ENCODE data around the gene HMCES.

Gene HMCES, protein sequence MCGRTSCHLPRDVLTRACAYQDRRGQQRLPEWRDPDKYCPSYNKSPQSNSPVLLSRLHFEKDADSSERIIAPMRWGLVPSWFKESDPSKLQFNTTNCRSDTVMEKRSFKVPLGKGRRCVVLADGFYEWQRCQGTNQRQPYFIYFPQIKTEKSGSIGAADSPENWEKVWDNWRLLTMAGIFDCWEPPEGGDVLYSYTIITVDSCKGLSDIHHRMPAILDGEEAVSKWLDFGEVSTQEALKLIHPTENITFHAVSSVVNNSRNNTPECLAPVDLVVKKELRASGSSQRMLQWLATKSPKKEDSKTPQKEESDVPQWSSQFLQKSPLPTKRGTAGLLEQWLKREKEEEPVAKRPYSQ

DNA sequence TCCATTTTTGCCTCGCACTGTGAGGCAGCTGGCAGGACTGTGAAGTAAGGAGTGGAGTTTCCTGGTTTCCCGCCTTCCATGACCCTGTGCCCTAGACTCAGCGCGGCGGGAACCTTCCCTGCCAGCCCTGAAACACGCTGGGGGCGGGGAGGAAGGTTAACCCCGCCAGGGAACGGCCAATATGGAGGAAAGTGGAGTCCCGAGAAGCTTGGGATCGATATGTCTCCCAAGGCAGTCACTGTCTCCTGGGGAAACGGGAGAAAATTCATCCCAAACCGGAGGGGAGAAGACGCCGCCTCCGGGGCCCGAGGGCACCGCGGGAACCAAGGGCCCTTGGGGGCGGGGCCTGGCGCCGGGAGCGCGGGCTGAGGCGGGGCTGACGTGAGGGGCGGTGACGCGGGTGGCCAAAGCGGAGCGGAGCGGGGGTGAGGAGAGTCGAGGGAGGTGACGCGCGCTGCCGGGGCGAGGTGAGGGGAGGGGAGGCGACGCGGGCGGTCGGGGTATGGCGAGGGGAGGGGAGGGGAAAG, at the start of gene HMCES:
HMCES (plus strand) TSS at position 432 of the 527 bp plus-strand sequence. CDS start 863 bp downstream, outside the sequence.
- H3K36me3 ChIP-seq (ENCODE audit: insufficient read depth, low read depth, low read length), result peaks cover 43% of the 10 kb centered on the region
- H3K4me1 ChIP-seq (ENCODE audit: insufficient read depth, low read length), result peaks cover 12% of the 10 kb centered on the region; the same call in 1 of the 2 replicates
- H3K27ac ChIP-seq (ENCODE audit: low read length), result peak within 1 kb of the TSS; percentile 97
- peak within 1 kb of the TSS; percentile 97 for H3K9ac ChIP-seq (ENCODE audit: low read depth, low read length)
- H3K4me3 ChIP-seq (ENCODE audit: low read length), result peak within 1 kb of the TSS; percentile 82
- H3K27me3 ChIP-seq (ENCODE audit: insufficient read depth, low read length), result no peaks in the 10 kb centered on the region
- no peaks in the 10 kb centered on the region for H3K9me3 ChIP-seq (ENCODE audit: insufficient read depth, low read depth, low read length)

DNA sequence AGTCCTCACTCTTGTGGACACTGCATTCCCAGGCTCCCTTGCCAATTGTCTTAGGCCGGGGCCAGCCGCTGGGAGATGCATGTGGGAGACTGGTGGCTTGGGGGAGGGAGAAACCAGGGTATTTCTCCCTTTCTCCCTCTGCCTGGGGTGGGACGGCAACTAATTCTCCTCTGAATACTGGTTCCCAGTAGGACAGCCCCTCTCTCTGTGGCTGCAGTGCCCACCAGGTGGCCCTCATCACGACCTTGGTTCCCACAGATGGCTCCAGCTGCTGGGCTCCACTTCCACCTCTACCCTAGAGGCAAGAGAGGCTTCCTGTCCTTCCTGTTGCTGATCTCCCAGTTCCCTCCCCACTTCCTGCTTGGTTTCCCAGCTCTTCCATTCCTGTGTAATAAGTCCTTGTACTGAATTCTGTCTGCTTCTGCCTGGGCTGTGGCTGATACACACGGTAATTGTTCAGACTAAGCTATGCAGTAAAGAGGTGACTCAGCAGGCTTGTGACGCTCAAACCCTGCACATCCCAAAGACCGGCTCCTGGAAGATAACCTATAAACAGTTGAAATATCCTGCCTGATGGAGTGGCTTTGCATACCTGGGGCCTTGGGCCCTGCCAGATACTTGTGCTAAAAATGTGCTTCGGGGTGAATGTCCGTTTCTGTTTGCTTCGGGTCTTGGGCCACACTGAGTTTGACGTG, 49.6 kb upstream of the HMCES start:
- Histone ChIP-seq H3K9me3 (ENCODE audit: insufficient read depth, low read depth, low read length) (no peaks in the 10 kb centered on the region), H3K4me3 (ENCODE audit: low read length) (peak overlapping the region; percentile 44; the same call in 1 of the 2 replicates), H3K36me3 (ENCODE audit: insufficient read depth, low read depth, low read length) (no peaks in the 10 kb centered on the region), H3K27ac (ENCODE audit: low read length) (peak overlapping the region; percentile 13), H3K27me3 (ENCODE audit: insufficient read depth, low read length) (no peaks in the 10 kb centered on the region), H3K9ac (ENCODE audit: low read depth, low read length) (peak overlapping the region; percentile 34; the same call in 1 of the 2 replicates), H3K4me1 (ENCODE audit: insufficient read depth, low read length) (peaks cover 10% of the 10 kb centered on the region)

DNA sequence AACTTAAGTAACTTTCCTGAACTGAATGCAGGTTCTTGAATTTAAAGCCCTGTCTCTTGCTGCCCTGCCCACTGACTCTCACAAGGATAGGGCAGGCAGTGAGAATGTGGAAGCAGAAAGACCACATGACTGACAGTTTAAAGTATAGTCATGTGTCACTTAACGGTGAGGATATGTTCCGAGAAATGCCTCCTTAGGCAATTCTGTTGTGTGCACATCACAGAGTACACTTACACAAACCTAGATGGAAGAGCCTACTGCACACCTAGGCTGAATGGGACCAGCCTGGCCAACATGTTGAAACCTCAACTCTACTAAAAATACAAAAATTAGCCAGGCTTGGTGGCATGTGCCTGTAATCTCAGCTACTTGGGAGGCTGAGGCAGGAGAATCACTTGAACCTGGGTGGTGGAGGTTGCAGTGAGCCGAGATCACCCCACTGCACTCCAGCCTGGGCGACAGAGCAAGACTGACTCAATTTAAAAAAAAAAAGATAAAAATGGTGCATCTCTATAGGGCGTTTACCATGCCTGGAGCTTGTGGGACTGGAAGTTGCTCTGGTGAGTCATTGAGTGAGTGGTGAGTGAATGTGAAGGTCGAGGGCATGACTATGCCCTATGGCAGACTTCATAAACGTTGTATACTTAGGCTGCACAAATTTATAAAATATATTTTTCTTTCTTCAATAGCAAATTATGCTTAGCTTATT, 48.2 kb upstream of the HMCES start:
- Histone ChIP-seq H3K36me3 (ENCODE audit: insufficient read depth, low read depth, low read length) (no peaks in the 10 kb centered on the region), H3K9ac (ENCODE audit: low read depth, low read length) (no peak overlapping the region), H3K27me3 (ENCODE audit: insufficient read depth, low read length) (no peaks in the 10 kb centered on the region), H3K4me3 (ENCODE audit: low read length) (no peak overlapping the region), H3K4me1 (ENCODE audit: insufficient read depth, low read length) (peaks cover 10% of the 10 kb centered on the region), H3K9me3 (ENCODE audit: insufficient read depth, low read depth, low read length) (no peaks in the 10 kb centered on the region), H3K27ac (ENCODE audit: low read length) (no peak overlapping the region)

DNA sequence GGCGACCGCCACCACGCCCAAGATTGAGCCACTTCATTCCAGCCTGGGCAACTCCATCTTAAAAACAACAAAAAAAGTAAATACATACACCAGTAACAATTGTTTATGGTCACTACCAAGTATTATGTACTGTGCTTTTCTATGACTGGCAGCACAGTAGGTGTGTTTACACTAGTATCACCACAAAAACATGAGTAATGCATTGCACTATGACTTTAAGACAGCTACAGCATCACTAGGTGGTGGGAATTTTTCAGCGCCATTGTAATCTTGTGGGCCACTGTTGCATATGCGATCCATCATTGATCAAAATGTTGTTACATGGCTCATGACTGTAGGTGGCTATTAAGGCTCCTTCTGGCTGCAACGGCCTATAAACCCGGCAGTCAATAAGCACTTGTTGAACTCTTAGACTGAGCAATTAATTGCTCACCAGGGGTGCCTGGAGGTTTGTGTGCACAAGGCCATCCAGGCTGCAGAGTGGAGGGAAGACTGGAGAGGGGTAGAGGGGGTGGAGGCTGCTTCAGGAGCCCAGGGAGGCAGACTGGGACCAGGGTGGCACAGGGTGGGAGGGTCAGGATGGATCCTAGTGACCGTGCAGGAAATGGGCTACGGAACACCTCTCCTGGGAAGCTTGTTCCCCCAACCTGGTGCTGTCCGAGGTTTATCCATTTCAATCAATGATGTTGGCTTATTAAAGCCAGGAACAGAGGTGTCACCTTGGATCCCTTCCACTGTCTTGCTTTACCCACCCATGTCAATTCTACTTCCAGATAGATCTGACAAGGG, 47.1 kb upstream of the HMCES start:
- Histone ChIP-seq H3K36me3 (ENCODE audit: insufficient read depth, low read depth, low read length) (no peaks in the 10 kb centered on the region), H3K27me3 (ENCODE audit: insufficient read depth, low read length) (no peaks in the 10 kb centered on the region), H3K9me3 (ENCODE audit: insufficient read depth, low read depth, low read length) (no peaks in the 10 kb centered on the region), H3K4me3 (ENCODE audit: low read length) (no peak overlapping the region), H3K9ac (ENCODE audit: low read depth, low read length) (no peak overlapping the region), H3K4me1 (ENCODE audit: insufficient read depth, low read length) (peaks cover 10% of the 10 kb centered on the region), H3K27ac (ENCODE audit: low read length) (no peak overlapping the region)

DNA sequence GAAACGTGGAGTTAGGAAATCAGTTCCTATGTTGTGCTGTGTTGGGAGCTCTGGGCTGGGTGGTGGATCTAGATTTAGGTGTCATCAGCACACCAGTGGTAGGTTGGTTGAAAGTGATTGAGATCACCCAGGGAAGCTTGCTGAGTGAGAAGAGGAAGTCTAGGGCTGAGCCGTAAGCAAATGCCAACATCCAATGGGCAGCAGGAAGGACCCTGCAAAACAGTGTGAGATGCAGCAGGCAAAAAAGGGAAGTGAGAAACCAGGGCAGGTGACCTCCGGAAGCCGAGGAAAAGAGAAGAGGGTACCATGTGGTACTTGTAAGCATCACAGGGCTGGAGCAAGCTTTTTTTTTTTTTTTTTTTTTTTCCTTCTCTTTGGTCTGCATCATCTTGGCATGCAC, 45.1 kb upstream of the HMCES start:
- Histone ChIP-seq H3K27me3 (ENCODE audit: insufficient read depth, low read length) (no peaks in the 10 kb centered on the region), H3K36me3 (ENCODE audit: insufficient read depth, low read depth, low read length) (no peaks in the 10 kb centered on the region), H3K9me3 (ENCODE audit: insufficient read depth, low read depth, low read length) (no peaks in the 10 kb centered on the region), H3K4me3 (ENCODE audit: low read length) (no peak overlapping the region), H3K9ac (ENCODE audit: low read depth, low read length) (no peak overlapping the region), H3K4me1 (ENCODE audit: insufficient read depth, low read length) (peaks cover 9% of the 10 kb centered on the region), H3K27ac (ENCODE audit: low read length) (no peak overlapping the region)

DNA sequence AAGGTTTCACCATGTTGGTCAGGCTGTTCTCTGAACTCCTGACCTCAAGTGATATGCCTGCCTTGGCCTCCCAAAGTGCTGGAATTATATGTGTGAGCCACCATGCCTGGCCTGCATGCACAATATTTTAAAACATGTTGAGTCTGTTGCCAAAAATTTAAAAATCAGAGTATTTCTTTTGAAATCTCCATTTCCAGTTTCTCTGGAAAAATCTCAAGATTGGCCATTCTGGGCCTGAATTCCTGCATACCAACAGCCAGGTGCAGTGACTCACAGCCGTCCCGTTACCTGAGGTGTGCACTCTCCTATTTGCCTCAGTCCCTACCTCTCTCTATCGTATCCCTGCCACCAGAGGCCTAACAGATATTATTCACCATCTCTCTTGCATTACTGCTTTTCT, 44.2 kb upstream of the HMCES start:
- Histone ChIP-seq H3K9ac (ENCODE audit: low read depth, low read length) (no peak overlapping the region), H3K4me1 (ENCODE audit: insufficient read depth, low read length) (no peaks in the 10 kb centered on the region), H3K36me3 (ENCODE audit: insufficient read depth, low read depth, low read length) (no peaks in the 10 kb centered on the region), H3K4me3 (ENCODE audit: low read length) (no peak overlapping the region), H3K9me3 (ENCODE audit: insufficient read depth, low read depth, low read length) (no peaks in the 10 kb centered on the region), H3K27ac (ENCODE audit: low read length) (no peak overlapping the region), H3K27me3 (ENCODE audit: insufficient read depth, low read length) (no peaks in the 10 kb centered on the region)

DNA sequence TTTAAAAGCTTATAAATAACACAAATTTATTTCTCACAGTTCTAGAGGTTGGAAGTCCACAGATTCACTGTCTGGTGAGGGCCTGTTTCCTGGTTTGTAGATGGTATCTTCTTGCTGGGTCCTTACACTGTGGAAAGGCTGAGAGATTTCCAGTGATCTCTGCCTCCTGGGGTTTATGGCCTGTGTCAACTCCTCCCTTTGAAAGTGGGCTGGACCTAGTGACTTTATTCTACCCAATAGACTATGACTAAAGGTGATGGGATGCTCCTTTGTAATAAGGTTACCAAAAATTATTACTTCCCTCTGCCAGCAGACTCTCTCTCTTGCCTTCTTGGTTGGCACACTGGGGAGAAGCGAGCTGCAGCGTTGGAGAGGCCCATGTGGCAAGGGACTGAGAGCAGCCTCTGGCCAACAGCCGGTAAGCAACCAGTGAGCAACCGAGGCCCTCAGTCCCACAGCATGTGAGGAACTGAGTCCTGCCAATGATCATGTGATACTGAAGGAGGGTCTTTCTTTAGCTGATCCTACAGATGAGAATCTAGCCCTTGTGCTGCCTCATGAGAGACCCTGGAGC, 43.2 kb upstream of the HMCES start:
- Histone ChIP-seq H3K9ac (ENCODE audit: low read depth, low read length) (no peak overlapping the region), H3K27ac (ENCODE audit: low read length) (no peak overlapping the region)

DNA sequence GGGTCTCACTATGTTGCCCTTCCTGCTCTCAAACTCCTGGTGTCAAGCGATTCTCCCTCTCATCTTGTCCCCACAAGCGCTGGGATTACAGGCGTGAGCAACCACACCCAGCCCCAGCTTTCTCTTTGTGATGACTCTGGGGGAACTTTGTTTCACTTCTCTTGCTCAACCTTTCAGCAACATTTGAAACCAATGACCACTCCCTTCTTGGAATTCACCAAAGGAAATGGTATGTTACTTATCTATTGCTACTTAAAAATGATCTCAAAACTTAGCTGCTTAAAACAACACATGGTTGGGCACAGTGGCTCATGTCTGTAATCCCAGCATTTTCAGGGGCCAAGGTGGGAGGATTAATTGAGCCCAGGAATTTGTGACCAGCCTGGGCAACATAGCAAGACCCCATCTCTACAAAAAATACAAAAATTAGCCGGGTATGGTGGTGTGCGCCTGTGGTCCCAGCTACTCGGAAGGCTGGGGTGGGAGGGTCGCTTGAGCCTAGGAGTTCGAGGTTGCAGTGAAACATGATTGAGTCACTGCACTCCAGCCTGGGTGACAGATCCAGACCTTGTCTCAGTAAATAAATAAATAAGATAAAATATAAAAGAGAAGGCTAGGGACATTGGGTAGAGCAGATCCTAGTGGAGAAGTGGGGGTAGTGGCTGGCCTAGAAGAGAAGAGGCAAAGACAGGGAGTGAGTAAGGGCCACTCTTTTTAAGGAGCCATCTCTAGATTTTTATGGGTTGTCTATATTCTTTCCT, 39.5 kb upstream of the HMCES start:
- Histone ChIP-seq H3K27me3 (ENCODE audit: insufficient read depth, low read length) (no peaks in the 10 kb centered on the region), H3K4me3 (ENCODE audit: low read length) (no peak overlapping the region), H3K9ac (ENCODE audit: low read depth, low read length) (no peak overlapping the region), H3K9me3 (ENCODE audit: insufficient read depth, low read depth, low read length) (no peaks in the 10 kb centered on the region), H3K36me3 (ENCODE audit: insufficient read depth, low read depth, low read length) (no peaks in the 10 kb centered on the region), H3K4me1 (ENCODE audit: insufficient read depth, low read length) (no peaks in the 10 kb centered on the region; the same call in 1 of the 2 replicates), H3K27ac (ENCODE audit: low read length) (no peak overlapping the region)

More for the DNA sequence above, 43.2 kb upstream of the HMCES start:
- no peaks in the 10 kb centered on the region for H3K36me3 ChIP-seq (ENCODE audit: insufficient read depth, low read depth, low read length)
- no peaks in the 10 kb centered on the region for H3K27me3 ChIP-seq (ENCODE audit: insufficient read depth, low read length)
- H3K4me1 ChIP-seq (ENCODE audit: insufficient read depth, low read length), result no peaks in the 10 kb centered on the region; the same call in 1 of the 2 replicates
- H3K4me3 ChIP-seq (ENCODE audit: low read length), result no peak overlapping the region
- no peaks in the 10 kb centered on the region for H3K9me3 ChIP-seq (ENCODE audit: insufficient read depth, low read depth, low read length)

DNA sequence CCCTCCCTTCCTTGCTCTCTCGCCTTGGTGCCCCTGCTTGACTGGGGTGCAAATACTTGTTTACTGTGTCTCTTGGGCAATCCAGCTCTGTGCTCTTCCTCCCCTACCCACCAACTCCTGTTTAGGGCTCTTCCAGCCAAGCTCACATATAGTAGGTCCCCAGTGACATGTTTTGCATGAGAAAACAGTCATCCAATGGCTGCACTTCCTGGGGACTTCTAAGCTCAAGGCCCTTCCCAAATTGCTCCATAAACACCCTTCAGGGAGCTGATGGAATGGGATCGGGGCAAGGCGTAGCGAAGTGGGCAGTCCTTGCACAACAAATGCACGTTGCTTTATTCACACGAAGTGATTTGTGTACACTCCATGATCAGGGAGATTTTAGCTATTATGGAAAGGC, 38.7 kb upstream of the HMCES start:
- H3K4me1 ChIP-seq (ENCODE audit: insufficient read depth, low read length), result no peaks in the 10 kb centered on the region; the same call in 1 of the 2 replicates
- no peaks in the 10 kb centered on the region for H3K9me3 ChIP-seq (ENCODE audit: insufficient read depth, low read depth, low read length)
- H3K9ac ChIP-seq (ENCODE audit: low read depth, low read length), result no peak overlapping the region
- no peak overlapping the region for H3K4me3 ChIP-seq (ENCODE audit: low read length)
- H3K27ac ChIP-seq (ENCODE audit: low read length), result no peak overlapping the region
- H3K27me3 ChIP-seq (ENCODE audit: insufficient read depth, low read length), result no peaks in the 10 kb centered on the region
- H3K36me3 ChIP-seq (ENCODE audit: insufficient read depth, low read depth, low read length), result no peaks in the 10 kb centered on the region

DNA sequence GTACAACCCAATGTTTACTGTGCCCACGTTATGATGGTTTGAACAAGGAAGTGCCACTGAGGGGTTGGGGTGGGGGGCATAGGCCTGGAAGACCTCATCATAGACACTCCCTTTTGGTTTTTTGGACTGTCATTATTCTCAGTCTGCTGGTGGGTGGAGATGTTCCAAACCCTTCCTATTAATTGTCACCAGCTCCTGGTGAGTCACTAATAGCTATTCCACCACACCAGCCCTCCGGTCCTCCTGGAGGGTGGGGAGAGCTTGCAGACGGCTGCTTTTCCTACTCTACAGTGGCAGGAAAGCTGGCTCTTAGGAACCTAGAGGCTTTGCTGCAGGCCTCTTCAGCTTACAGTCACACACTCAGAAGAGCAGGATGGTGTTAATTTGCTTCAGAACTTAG, 38.2 kb upstream of the HMCES start:
- no peaks in the 10 kb centered on the region; the same call in 1 of the 2 replicates for H3K4me1 ChIP-seq (ENCODE audit: insufficient read depth, low read length)
- no peaks in the 10 kb centered on the region for H3K36me3 ChIP-seq (ENCODE audit: insufficient read depth, low read depth, low read length)
- no peaks in the 10 kb centered on the region for H3K9me3 ChIP-seq (ENCODE audit: insufficient read depth, low read depth, low read length)
- H3K9ac ChIP-seq (ENCODE audit: low read depth, low read length), result no peak overlapping the region
- H3K27me3 ChIP-seq (ENCODE audit: insufficient read depth, low read length), result no peaks in the 10 kb centered on the region
- no peak overlapping the region for H3K27ac ChIP-seq (ENCODE audit: low read length)
- H3K4me3 ChIP-seq (ENCODE audit: low read length), result no peak overlapping the region

Measured in iPS-20b (cell line).